GM21528 (cell line): ENCODE results near the gene TSPEAR.
"Not testable (repeated sequence)": the region's sequence is repeated elsewhere in the genome, so short reads cannot be mapped to it uniquely, and the experiment has no call there.

ENCODE experiments used
- ATAC-seq: cut with Tn5 transposase; IDR thresholded peaks from one replicate; pipeline ENCODE4 v1.9.1; 2021; ENCODE audit warnings: mild to moderate bottlenecking, moderate library complexity; ENCODE audit not compliant: unreplicated experiment, low FRiP score

Gene TSPEAR

GRCh38 chr21:44614961-44615391 is 96.4 kb downstream of the TSPEAR start:
- ATAC-seq = no peak

- ATAC-seq = no peak
Observed at GRCh38 chr21:44614161-44614631, 97.2 kb downstream of the TSPEAR start.

- ATAC-seq = no peak
Observed at GRCh38 chr21:44613386-44614155, 97.8 kb downstream of the TSPEAR start.

- no peak for ATAC-seq
Observed at GRCh38 chr21:44612669-44613229, 98.6 kb downstream of the TSPEAR start.

GRCh38 chr21:44612029-44612486 is 99.3 kb downstream of the TSPEAR start, which contains the start of gene KRTAP10-8:
TSS of gene KRTAP10-8 (plus strand) at chr21:44612079. CDS start at chr21:44612101, 22 bp downstream.
- no peak for ATAC-seq

GRCh38 chr21:44611551-44611950 is 99.8 kb downstream of the TSPEAR start:
- no peak for ATAC-seq

- not testable (repeated sequence) for ATAC-seq
Observed at GRCh38 chr21:44610157-44610843, 101.1 kb downstream of the TSPEAR start.

GRCh38 chr21:44609193-44609592 is 102.2 kb downstream of the TSPEAR start:
- no peak for ATAC-seq

- no peak for ATAC-seq
Observed at GRCh38 chr21:44606495-44606894, 104.9 kb downstream of the TSPEAR start.

GRCh38 chr21:44603911-44604310 is 107.5 kb downstream of the TSPEAR start:
- no peak for ATAC-seq

- no peak for ATAC-seq
Observed at GRCh38 chr21:44603109-44603875, 108.1 kb downstream of the TSPEAR start.

- no peak for ATAC-seq
Observed at GRCh38 chr21:44602463-44602850, 108.9 kb downstream of the TSPEAR start.

GRCh38 chr21:44601596-44602462 is 109.5 kb downstream of the TSPEAR start:
- ATAC-seq = no peak

- not testable (repeated sequence) for ATAC-seq
Observed at GRCh38 chr21:44601091-44601490, 110.3 kb downstream of the TSPEAR start.

GRCh38 chr21:44600118-44600978 is 111.0 kb downstream of the TSPEAR start, which contains the start of gene KRTAP10-7:
TSS of gene KRTAP10-7 (plus strand) at chr21:44600597. CDS start at chr21:44600622, 25 bp downstream.
- not testable (repeated sequence) for ATAC-seq

- no peak for ATAC-seq
Observed at GRCh38 chr21:44599264-44600029, 111.9 kb downstream of the TSPEAR start.

GRCh38 chr21:44598061-44598460 is 113.3 kb downstream of the TSPEAR start:
- no peak for ATAC-seq
